Neuronal stem cell (in vitro differentiated cells): ENCODE data around the gene NSMF.
A peak's percentile ranks its signal among the peaks of the same experiment; 100 is the strongest.
"Not testable (repeated sequence)": the region's sequence is repeated elsewhere in the genome, so short reads cannot be mapped to it uniquely, and the experiment has no call there.

Source experiments
- DNase-seq: peaks from one replicate; pipeline ENCODE4 v3.0.0-alpha.2; 2013; ENCODE audit warnings: low spot score
- H2AFZ ChIP-seq: one replicate; pipeline ENCODE4 v1.6.1; 2013; ENCODE audit warnings: mild to moderate bottlenecking, low read length, inconsistent platforms
- H2AK5ac ChIP-seq: 2 replicates; pipeline ENCODE4 v1.6.1; 2013; ENCODE audit warnings: low read depth, mild to moderate bottlenecking, inconsistent platforms, low read length, moderate library complexity, mixed read lengths
- H2BK120ac ChIP-seq: 2 replicates; pipeline ENCODE4 v1.6.1; 2013; ENCODE audit warnings: low read depth, mild to moderate bottlenecking, inconsistent platforms, low read length, moderate library complexity, mixed read lengths
- H2BK12ac ChIP-seq: one replicate; pipeline ENCODE4 v1.6.1; 2013; ENCODE audit warnings: low read length, inconsistent platforms
- H2BK15ac ChIP-seq: 2 replicates; pipeline ENCODE4 v1.6.1; 2013; ENCODE audit warnings: mild to moderate bottlenecking, low read length, inconsistent platforms, mixed read lengths
- H2BK5ac ChIP-seq: one replicate; pipeline ENCODE4 v1.6.1; 2013; ENCODE audit warnings: inconsistent platforms, mild to moderate bottlenecking, low read length, moderate library complexity
- H3K14ac ChIP-seq: one replicate; pipeline ENCODE4 v1.6.1; 2013; ENCODE audit warnings: low read length, inconsistent platforms
- H3K18ac ChIP-seq: 2 replicates; pipeline ENCODE4 v1.6.1; 2013; ENCODE audit warnings: low read length, inconsistent platforms
- H3K23ac ChIP-seq: 2 replicates; pipeline ENCODE4 v1.6.1; 2013; ENCODE audit warnings: low read depth, mild to moderate bottlenecking, mixed read lengths, low read length, inconsistent platforms; ENCODE audit not compliant: poor library complexity
- H3K27ac ChIP-seq: replicated peaks from 3 replicates; pipeline ENCODE4 v1.5.1; 2013; ENCODE audit warnings: low read length, inconsistent platforms
- H3K27me3 ChIP-seq, 3 experiments: 2 replicates each; pipeline ENCODE4 v1.6.1; 2013; ENCODE audit warnings: low read length in 3 of 3, mild to moderate bottlenecking in 2 of 3, inconsistent platforms in 1 of 3, low read depth in 1 of 3, mixed read lengths in 1 of 3, moderate library complexity in 1 of 3; ENCODE audit not compliant: control insufficient read depth in 3 of 3, insufficient read depth in 3 of 3
- H3K36me3 ChIP-seq, 2 donors: replicated peaks in 1 of 2; 2 replicates each; pipeline ENCODE4 v1.6.1; 2013; ENCODE audit warnings: low read length in 2 of 2; ENCODE audit not compliant: control insufficient read depth in 2 of 2, insufficient read depth in 2 of 2
- H3K4ac ChIP-seq: 2 replicates; pipeline ENCODE4 v1.6.1; 2013; ENCODE audit warnings: inconsistent platforms, mild to moderate bottlenecking, low read length, moderate library complexity
- H3K4me1 ChIP-seq, 2 donors: 1 replicate in 1 of 2; 2 replicates in 1 of 2; pipeline ENCODE4 v1.6.1; 2013; ENCODE audit warnings: low read length in 2 of 2, low read depth in 1 of 2; ENCODE audit not compliant: control insufficient read depth in 2 of 2, insufficient read depth in 1 of 2
- H3K4me2 ChIP-seq: one replicate; pipeline ENCODE4 v1.6.1; 2013; ENCODE audit warnings: mild to moderate bottlenecking, low read length, inconsistent platforms; ENCODE audit not compliant: insufficient read depth, poor library complexity, severe bottlenecking
- H3K4me3 ChIP-seq, 2 donors: 2 replicates each; pipeline ENCODE4 v1.5.1; 2013; ENCODE audit warnings: low read length in 2 of 2, mild to moderate bottlenecking in 2 of 2, inconsistent platforms in 1 of 2, moderate library complexity in 1 of 2
- H3K79me1 ChIP-seq: one replicate; pipeline ENCODE4 v1.6.1; 2013; ENCODE audit warnings: low read depth, mild to moderate bottlenecking, inconsistent platforms, low read length, moderate library complexity
- H3K9ac ChIP-seq: one replicate; pipeline ENCODE4 v1.6.1; 2013; ENCODE audit warnings: mild to moderate bottlenecking, low read depth, low read length, inconsistent platforms; ENCODE audit not compliant: poor library complexity
- H3K9me3 ChIP-seq, 2 donors: replicated peaks in 1 of 2; 2 replicates each; pipeline versions ENCODE3 to v1.6.1; 2013; ENCODE audit warnings: low read length in 2 of 2, mild to moderate bottlenecking in 2 of 2, inconsistent platforms in 1 of 2, low read depth in 1 of 2, mixed read lengths in 1 of 2, moderate library complexity in 1 of 2; ENCODE audit not compliant: control insufficient read depth in 2 of 2, insufficient read depth in 1 of 2
- H4K8ac ChIP-seq: one replicate; pipeline ENCODE4 v1.6.1; 2013; ENCODE audit warnings: low read depth, mild to moderate bottlenecking, inconsistent platforms, low read length, moderate library complexity
- H4K91ac ChIP-seq: one replicate; pipeline ENCODE4 v1.6.1; 2013; ENCODE audit warnings: low read length, low read depth, mild to moderate bottlenecking, inconsistent platforms; ENCODE audit not compliant: poor library complexity
- WGBS, 2 donors: extraction: QIAGEN DNeasy Blood & Tissue Kit; methylation state at CpG; one replicate each; pipeline ENCODE4 v1.1.7; 2013; ENCODE audit warnings: missing lambda C conversion rate in 2 of 2, mixed read lengths in 1 of 2; ENCODE audit not compliant: insufficient read length in 2 of 2, insufficient replicate concordance in 1 of 2; ENCODE audit errors: extremely low coverage in 2 of 2; 5-methylcytosine and 5-hydroxymethylcytosine counted together

The NSMF gene

DNA sequence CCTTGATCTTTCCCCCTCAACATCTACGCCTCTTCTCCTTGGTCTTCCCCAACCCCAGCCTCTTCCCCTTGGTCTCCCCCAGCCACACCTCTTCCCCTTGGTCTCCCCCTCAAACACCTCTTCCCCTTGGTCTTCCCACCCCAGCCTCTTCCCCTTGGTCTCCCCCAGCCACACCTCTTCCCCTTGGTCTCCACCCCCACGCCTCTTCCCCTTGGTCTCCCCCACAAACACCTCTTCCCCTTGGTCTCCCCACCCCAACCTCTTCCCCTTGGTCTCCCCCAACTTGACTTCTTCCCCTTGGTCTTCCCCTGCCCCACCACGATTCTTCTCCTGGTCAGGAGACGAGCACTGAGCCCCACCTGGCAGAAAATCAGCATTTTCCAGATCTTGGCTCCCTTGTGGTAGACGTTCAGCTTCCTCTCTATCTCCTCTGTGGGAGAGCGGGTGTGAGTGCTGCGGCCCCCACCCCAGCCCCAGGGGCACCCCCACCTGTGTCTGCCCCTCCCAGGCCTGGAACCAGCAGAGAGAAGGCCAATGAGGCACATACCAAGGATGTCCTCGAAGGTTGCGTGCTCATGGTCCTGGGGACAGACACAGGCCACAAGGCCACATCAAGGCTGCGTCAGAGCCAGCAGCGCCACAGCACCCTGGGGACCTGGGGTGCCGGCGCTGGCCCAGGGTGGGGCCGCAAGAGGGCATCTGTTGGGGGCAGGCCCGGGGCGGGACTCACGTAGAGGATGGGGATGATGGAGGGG is 7.0 kb downstream of the NSMF start:
- H2BK120ac ChIP-seq: no peak overlapping the region
- no peak overlapping the region for H3K4me2 ChIP-seq
- H3K27ac ChIP-seq: no peak overlapping the region
- H3K4ac ChIP-seq: peak overlapping the region; percentile 53
- peaks cover 29 to 63% of the 10 kb centered on the region in 2 donors for H3K36me3 ChIP-seq
- no peak overlapping the region for H2AFZ ChIP-seq
- H2BK12ac ChIP-seq: peak overlapping the region; percentile 22
- H2BK15ac ChIP-seq: peak overlapping the region; percentile 81
- no peaks in the 10 kb centered on the region for H3K9me3 ChIP-seq
- no peak overlapping the region for H2BK5ac ChIP-seq
- peaks cover 16% of the 10 kb centered on the region for H3K79me1 ChIP-seq
- H3K23ac ChIP-seq: no peak overlapping the region
- no peak overlapping the region for H3K4me3 ChIP-seq
- H2AK5ac ChIP-seq: peak overlapping the region; percentile 95
- peak overlapping the region; percentile 71 for H3K18ac ChIP-seq
- H3K9ac ChIP-seq: peak overlapping the region; percentile 84
- H3K4me1 ChIP-seq: peaks cover 0 to 16% of the 10 kb centered on the region in 2 donors
- no peak overlapping the region for H3K14ac ChIP-seq
- no peak for DNase-seq
- WGBS, 2 donors: no CpG with 5 or more reads among the region's 17 CpGs
- H3K27me3 ChIP-seq: no peaks in the 10 kb centered on the region
- H4K91ac ChIP-seq: no peak overlapping the region
- no peak overlapping the region for H4K8ac ChIP-seq

DNA sequence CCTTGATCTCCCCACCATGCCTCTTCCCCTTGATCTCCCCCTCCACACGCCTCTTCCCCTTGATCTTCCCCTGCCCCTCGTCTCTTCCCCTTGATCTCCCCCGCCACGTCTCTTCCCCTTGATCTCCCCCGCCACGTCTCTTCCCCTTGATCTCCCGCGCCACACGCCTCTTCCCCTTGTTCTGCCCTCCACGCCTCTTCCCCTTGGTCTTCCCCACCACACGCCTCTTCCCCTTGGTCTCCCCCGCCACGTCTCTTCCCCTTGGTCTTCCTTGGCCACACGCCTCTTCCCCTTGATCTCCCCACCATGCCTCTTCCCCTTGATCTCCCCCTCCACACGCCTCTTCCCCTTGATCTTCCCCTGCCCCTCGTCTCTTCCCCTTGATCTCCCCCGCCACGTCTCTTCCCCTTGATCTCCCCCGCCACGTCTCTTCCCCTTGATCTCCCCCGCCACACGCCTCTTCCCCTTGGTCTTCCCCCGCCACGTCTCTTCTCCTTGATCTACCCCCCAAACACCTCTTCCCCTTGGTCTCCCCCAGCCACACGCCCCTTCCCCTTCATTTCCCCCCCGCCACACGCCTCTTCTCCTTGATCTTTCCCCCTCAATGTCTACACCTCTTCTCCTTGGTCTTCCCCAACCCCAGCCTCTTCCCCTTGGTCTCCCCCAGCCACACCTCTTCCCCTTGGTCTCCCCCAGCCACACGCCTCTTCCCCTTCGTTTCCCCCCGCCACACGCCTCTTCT is 7.7 kb downstream of the NSMF start:
- not testable (repeated sequence) for H2BK5ac ChIP-seq, H3K23ac ChIP-seq, H4K91ac ChIP-seq, H3K4ac ChIP-seq, DNase-seq, H3K18ac ChIP-seq, H2BK120ac ChIP-seq, H3K9ac ChIP-seq, H2BK15ac ChIP-seq, H3K9me3 ChIP-seq, H2AK5ac ChIP-seq, H3K4me3 ChIP-seq, H4K8ac ChIP-seq, H3K27ac ChIP-seq, H3K27me3 ChIP-seq, H2AFZ ChIP-seq, H3K14ac ChIP-seq, H2BK12ac ChIP-seq, H3K4me2 ChIP-seq
- WGBS, 2 donors: no CpG with 5 or more reads among the region's 31 CpGs
- H3K4me1 ChIP-seq: peaks cover 1 to 16% of the 10 kb centered on the region in 2 donors
- peaks cover 26 to 55% of the 10 kb centered on the region in 2 donors for H3K36me3 ChIP-seq
- H3K79me1 ChIP-seq: peaks cover 13% of the 10 kb centered on the region

DNA sequence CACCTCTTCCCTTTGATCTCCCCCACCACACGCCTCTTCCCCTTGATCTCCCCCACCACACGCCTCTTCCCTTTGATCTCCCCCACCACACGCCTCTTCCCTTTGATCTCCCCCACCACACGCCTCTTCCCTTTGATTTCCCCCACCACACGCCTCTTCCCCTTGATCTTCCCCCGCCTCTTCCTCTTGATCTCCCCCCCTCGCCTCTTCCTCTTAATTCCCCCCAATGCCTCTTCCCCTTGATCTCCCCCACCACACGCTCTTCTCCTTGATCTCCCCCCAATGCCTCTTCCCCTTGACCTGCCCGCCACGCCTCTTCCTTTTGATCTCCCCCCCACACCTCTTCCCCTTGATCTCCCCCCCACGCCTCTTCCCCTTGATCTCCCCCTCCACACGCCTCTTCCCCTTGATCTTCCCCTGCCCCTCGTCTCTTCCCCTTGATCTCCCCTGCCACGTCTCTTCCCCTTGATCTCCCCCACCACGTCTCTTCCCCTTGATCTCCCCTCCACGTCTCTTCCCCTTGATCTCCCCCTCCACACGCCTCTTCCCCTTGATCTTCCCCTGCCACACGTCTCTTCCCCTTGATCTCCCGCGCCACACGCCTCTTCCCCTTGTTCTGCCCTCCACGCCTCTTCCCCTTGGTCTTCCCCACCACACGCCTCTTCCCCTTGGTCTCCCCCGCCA is 8.5 kb downstream of the NSMF start:
- not testable (repeated sequence) for H2AFZ ChIP-seq, H4K8ac ChIP-seq, H3K14ac ChIP-seq, H3K9ac ChIP-seq, H2BK120ac ChIP-seq, H2AK5ac ChIP-seq, DNase-seq, H2BK15ac ChIP-seq, H3K9me3 ChIP-seq, H3K4me3 ChIP-seq, H3K4me2 ChIP-seq, H3K23ac ChIP-seq, H3K27me3 ChIP-seq, H2BK12ac ChIP-seq, H2BK5ac ChIP-seq, H3K4ac ChIP-seq, H3K27ac ChIP-seq, H3K18ac ChIP-seq, H4K91ac ChIP-seq
- peaks cover 11% of the 10 kb centered on the region for H3K79me1 ChIP-seq
- peaks cover 5 to 16% of the 10 kb centered on the region in 2 donors for H3K4me1 ChIP-seq
- peaks cover 20 to 49% of the 10 kb centered on the region in 2 donors for H3K36me3 ChIP-seq
- WGBS, 2 donors: no CpG with 5 or more reads among the region's 24 CpGs
